GM19240 (cell line): ENCODE measurements around the gene IL18RAP.
A peak's percentile ranks its signal among the peaks of the same experiment; 100 is the strongest.

Experiments used
- DNase-seq: peaks from one replicate; pipeline ENCODE4 v3.0.0; 2011; ENCODE audit warnings: low spot score; ENCODE audit not compliant: insufficient read length

Gene IL18RAP

GRCh38 chr2:102455061-102455670 is 32.2 kb downstream of the IL18RAP start:
- no peak for DNase-seq

GRCh38 chr2:102460467-102460866 is 37.5 kb downstream of the IL18RAP start:
- DNase-seq, result no peak

GRCh38 chr2:102461188-102461587 is 38.2 kb downstream of the IL18RAP start:
- no peak for DNase-seq

- DNase-seq, result no peak
These were observed 40.2 kb downstream of the IL18RAP start for GRCh38 chr2:102463160-102463559.

- DNase-seq, result no peak
These were observed 47.2 kb downstream of the IL18RAP start for GRCh38 chr2:102470168-102470567.

GRCh38 chr2:102473020-102473419 is 50.1 kb downstream of the IL18RAP start, which contains the start of gene SLC9A4:
TSS of gene SLC9A4 (plus strand) at chr2:102473226. CDS start at chr2:102473760, 534 bp downstream.
- DNase-seq, result peak; percentile 8

- DNase-seq, result no peak
These were observed 50.7 kb downstream of the IL18RAP start for GRCh38 chr2:102473631-102474030.

GRCh38 chr2:102474785-102475184 is 51.8 kb downstream of the IL18RAP start:
- no peak for DNase-seq

GRCh38 chr2:102478686-102479470 is 55.9 kb downstream of the IL18RAP start:
- DNase-seq, result no peak

GRCh38 chr2:102480285-102481195 is 57.6 kb downstream of the IL18RAP start:
- DNase-seq, result no peak

GRCh38 chr2:102481931-102482330 is 59.0 kb downstream of the IL18RAP start:
- no peak for DNase-seq

GRCh38 chr2:102483086-102483485 is 60.1 kb downstream of the IL18RAP start:
- no peak for DNase-seq

- DNase-seq, result no peak
These were observed 61.5 kb downstream of the IL18RAP start for GRCh38 chr2:102484310-102485061.

- DNase-seq, result no peak
These were observed 62.3 kb downstream of the IL18RAP start for GRCh38 chr2:102485147-102485785.

- DNase-seq, result no peak
These were observed 64.2 kb downstream of the IL18RAP start for GRCh38 chr2:102486941-102487702.

GRCh38 chr2:102487761-102488462 is 65.0 kb downstream of the IL18RAP start:
- no peak for DNase-seq

GRCh38 chr2:102489646-102490045 is 66.7 kb downstream of the IL18RAP start:
- DNase-seq, result no peak

GRCh38 chr2:102492006-102492405 is 69.0 kb downstream of the IL18RAP start:
- DNase-seq, result no peak

GRCh38 chr2:102494570-102494969 is 71.6 kb downstream of the IL18RAP start:
- DNase-seq, result no peak
